SU-DHL-6 (cell line): ENCODE measurements around the gene GPRC5A.

ENCODE experiments used
- H2AFZ ChIP-seq: fragments of 200-600 bp; sonication (generic); 2 replicates; pipeline ENCODE4 v1.6.1; 2014; ENCODE audit warnings: low read depth, mild to moderate bottlenecking, moderate library complexity, mixed read lengths, antibody characterized with exemption, low read length; ENCODE audit not compliant: severe bottlenecking
- H3F3A ChIP-seq: fragments of 200-600 bp; shearing (Covaris generic); 2 replicates; pipeline ENCODE4 v1.6.0; 2016; ENCODE audit warnings: antibody characterized with exemption, mild to moderate bottlenecking; ENCODE audit not compliant: insufficient read depth
- H3K27ac ChIP-seq: fragments of 200-600 bp; sonication (generic); 2 replicates; pipeline ENCODE4 v1.5.1; 2016; ENCODE audit warnings: low read depth, mild to moderate bottlenecking, low read length, moderate library complexity, mixed read lengths
- H3K27me3 ChIP-seq: fragments of 200-600 bp; sonication (generic), shearing (Covaris generic); 2 replicates; pipeline ENCODE4 v1.6.0; 2014; ENCODE audit warnings: mild to moderate bottlenecking, low read length
- H3K36me3 ChIP-seq: fragments of 200-600 bp; sonication (generic); 2 replicates; pipeline ENCODE4 v1.6.1; 2014; ENCODE audit warnings: mild to moderate bottlenecking, low read length, mixed read lengths
- H3K4me2 ChIP-seq: fragments of 300-600, 200-600 bp; shearing (Covaris generic), sonication (generic); 2 replicates; pipeline ENCODE4 v1.6.0; 2014; ENCODE audit warnings: low read length, low read depth, mild to moderate bottlenecking; ENCODE audit not compliant: poor library complexity, severe bottlenecking
- H3K4me3 ChIP-seq: fragments of 200-600 bp; sonication (generic); 2 replicates; pipeline ENCODE4 v1.5.1; 2014; ENCODE audit warnings: antibody characterized with exemption, low read length, mild to moderate bottlenecking, mixed read lengths; ENCODE audit not compliant: insufficient read depth, poor library complexity, severe bottlenecking
- H3K79me2 ChIP-seq: fragments of 200-600 bp; sonication (generic); 2 replicates; pipeline ENCODE4 v1.6.1; 2014; ENCODE audit warnings: mild to moderate bottlenecking, low read length, moderate library complexity; ENCODE audit not compliant: insufficient read depth
- H3K9ac ChIP-seq: fragments of 200-600 bp; sonication (generic); 2 replicates; pipeline ENCODE4 v1.7.0; 2014; ENCODE audit warnings: mild to moderate bottlenecking, low read length
- H3K9me2 ChIP-seq: fragments of 200-600 bp; sonication (generic); replicated peaks from 2 replicates; pipeline ENCODE4 v1.6.1; 2014; ENCODE audit warnings: low read length; ENCODE audit not compliant: insufficient read depth
- H3K9me3 ChIP-seq: fragments of 200-600 bp; sonication (generic); 2 replicates; pipeline ENCODE4 v1.6.1; 2014; ENCODE audit warnings: low read length, mixed read lengths; ENCODE audit not compliant: insufficient read depth
- H4K20me1 ChIP-seq: fragments of 200-600 bp; sonication (generic); 2 replicates; pipeline ENCODE4 v1.6.1; 2014; ENCODE audit warnings: low read depth, mild to moderate bottlenecking, antibody characterized with exemption, low read length, moderate library complexity, mixed read lengths
- EZH2phosphoT487 ChIP-seq: fragments of 200-600 bp; sonication (generic), shearing (Covaris generic); conservative IDR thresholded peaks from 2 replicates; pipeline ENCODE4 v1.6.1; 2018; ENCODE audit warnings: mild to moderate bottlenecking, antibody characterized with exemption, low read length, moderate library complexity, mixed read lengths
- TF ChIP-seq, protein P1 (sequence below): fragments of 200-600 bp; sonication (generic); IDR thresholded peaks from one replicate; pipeline ENCODE4 v1.5.1; 2017; ENCODE audit warnings: antibody characterized with exemption, mild to moderate bottlenecking, low read length, moderate library complexity; ENCODE audit not compliant: insufficient read depth, poor library complexity, severe bottlenecking

Gene GPRC5A

DNA sequence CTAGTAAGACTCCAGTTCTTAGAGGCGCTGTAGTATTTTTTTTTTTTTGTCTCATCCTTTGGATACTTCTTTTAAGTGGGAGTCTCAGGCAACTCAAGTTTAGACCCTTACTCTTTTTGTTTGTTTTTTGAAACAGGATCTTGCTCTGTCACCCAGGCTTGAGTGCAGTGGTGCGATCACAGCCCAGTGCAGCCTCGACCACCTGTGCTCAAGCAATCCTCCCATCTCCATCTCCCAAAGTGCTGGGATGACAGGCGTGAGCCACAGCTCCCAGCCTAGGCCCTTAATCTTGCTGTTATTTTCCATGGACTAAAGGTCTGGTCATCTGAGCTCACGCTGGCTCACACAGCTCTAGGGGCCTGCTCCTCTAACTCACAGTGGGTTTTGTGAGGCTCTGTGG, 21.3 kb downstream of the GPRC5A start:
- H2AFZ ChIP-seq, result no peak overlapping the region

DNA sequence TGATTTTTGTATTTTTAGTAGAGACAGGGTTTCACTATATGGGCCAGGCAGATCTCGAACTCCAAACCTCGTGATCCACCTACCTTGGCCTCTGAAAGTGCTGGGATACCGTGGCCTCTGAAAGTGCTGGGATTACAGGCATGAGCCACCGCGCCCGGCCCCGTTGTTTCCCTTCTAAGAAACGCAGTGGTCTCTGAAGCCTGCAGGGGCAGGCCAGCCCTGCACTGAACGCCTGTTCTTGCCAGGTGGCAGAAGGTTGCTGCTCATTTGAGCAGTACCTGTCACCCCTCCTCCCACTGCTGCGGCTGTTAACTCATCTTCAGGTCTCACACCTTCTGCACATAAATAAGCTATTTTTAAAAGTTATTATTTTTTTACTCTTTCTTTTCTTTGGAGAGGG, 24.3 kb downstream of the GPRC5A start:
- Histone ChIP-seq H3K4me2 (no peak overlapping the region), H3K27me3 (no peaks in the 10 kb centered on the region), H3K36me3 (no peaks in the 10 kb centered on the region), H3K79me2 (no peaks in the 10 kb centered on the region), H3K9me2 (no peaks in the 10 kb centered on the region), H2AFZ (no peak overlapping the region), H3K9ac (no peak overlapping the region), H3K4me3 (no peak overlapping the region), H4K20me1 (no peaks in the 10 kb centered on the region), H3F3A (no peaks in the 10 kb centered on the region), H3K9me3 (no peaks in the 10 kb centered on the region), H3K27ac (no peak overlapping the region)
- TF ChIP-seq, protein P1, sequence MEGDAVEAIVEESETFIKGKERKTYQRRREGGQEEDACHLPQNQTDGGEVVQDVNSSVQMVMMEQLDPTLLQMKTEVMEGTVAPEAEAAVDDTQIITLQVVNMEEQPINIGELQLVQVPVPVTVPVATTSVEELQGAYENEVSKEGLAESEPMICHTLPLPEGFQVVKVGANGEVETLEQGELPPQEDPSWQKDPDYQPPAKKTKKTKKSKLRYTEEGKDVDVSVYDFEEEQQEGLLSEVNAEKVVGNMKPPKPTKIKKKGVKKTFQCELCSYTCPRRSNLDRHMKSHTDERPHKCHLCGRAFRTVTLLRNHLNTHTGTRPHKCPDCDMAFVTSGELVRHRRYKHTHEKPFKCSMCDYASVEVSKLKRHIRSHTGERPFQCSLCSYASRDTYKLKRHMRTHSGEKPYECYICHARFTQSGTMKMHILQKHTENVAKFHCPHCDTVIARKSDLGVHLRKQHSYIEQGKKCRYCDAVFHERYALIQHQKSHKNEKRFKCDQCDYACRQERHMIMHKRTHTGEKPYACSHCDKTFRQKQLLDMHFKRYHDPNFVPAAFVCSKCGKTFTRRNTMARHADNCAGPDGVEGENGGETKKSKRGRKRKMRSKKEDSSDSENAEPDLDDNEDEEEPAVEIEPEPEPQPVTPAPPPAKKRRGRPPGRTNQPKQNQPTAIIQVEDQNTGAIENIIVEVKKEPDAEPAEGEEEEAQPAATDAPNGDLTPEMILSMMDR, result no peak
- no peak for TF ChIP-seq EZH2phosphoT487

More for the DNA sequence above, 21.3 kb downstream of the GPRC5A start:
- Histone ChIP-seq H3K4me3 (no peak overlapping the region), H3K4me2 (no peak overlapping the region), H3K27me3 (no peaks in the 10 kb centered on the region), H3K9me3 (no peaks in the 10 kb centered on the region), H3K36me3 (no peaks in the 10 kb centered on the region), H3K9me2 (no peaks in the 10 kb centered on the region), H3K79me2 (no peaks in the 10 kb centered on the region), H3K9ac (no peak overlapping the region), H3F3A (no peaks in the 10 kb centered on the region), H3K27ac (no peak overlapping the region), H4K20me1 (no peaks in the 10 kb centered on the region)
- TF ChIP-seq, protein P1, result no peak
- no peak for TF ChIP-seq EZH2phosphoT487

DNA sequence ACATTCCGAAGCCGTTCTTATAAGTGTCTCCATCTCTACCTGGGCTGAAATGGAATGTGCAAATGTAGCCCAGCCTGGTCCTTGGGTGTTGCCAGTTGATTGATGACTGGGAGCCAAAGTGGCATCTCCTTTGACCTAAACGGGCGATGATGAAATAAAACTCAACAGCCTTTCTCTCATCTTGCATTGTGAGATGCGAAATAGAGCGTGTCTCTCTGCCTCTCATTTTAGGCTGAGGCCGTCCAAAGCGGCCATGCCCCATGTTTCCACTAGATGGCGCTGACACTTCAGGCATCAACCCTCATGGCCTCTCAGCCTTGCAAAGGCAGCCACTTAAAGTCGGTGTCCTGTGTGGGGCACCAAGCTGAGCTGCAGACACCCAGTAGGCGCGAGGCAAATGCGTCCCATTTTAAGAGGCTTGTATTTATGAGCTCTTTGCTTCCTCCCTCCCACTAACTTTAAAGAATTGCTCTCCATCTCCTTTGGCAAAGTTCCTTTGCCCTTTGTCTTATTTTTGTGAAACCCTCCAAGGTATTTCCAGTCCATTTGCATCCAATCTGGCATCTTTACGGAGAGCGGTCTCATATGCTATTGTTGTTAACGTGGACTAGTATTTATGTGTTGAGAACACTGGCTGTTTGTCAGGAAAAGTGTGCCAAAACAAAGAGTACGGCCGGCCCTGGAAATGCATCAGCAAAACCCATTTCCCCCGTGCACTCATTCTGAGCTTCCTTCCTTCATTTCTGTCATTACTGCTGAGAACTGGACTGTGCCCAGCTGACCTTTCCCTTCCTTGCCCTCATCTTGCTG, 25.0 kb downstream of the GPRC5A start:
- H2AFZ ChIP-seq, result no peak overlapping the region
- no peak overlapping the region for H3K27ac ChIP-seq
- H3K9me2 ChIP-seq, result no peaks in the 10 kb centered on the region
- no peaks in the 10 kb centered on the region for H3K36me3 ChIP-seq
- no peaks in the 10 kb centered on the region for H3K79me2 ChIP-seq
- no peaks in the 10 kb centered on the region for H4K20me1 ChIP-seq
- H3F3A ChIP-seq, result no peaks in the 10 kb centered on the region
- H3K27me3 ChIP-seq, result no peaks in the 10 kb centered on the region
- no peaks in the 10 kb centered on the region for H3K9me3 ChIP-seq
- TF ChIP-seq, protein P1, result peak; percentile 42
- no peak for TF ChIP-seq EZH2phosphoT487
- H3K9ac ChIP-seq, result no peak overlapping the region
- no peak overlapping the region for H3K4me2 ChIP-seq
- H3K4me3 ChIP-seq, result no peak overlapping the region
